ENCODE results near the gene PCBP4. TPM values are rescaled to one million over a fixed set of nuclear protein-coding genes. Genes with fewer than 3 reads are reported as not detected.

The PCBP4 gene
- total RNA-seq, 4 donors from 2014 or later: 22.4 to 382 (median 63.6) TPM

GRCh38 chr3:51968883-51969678, 1.8 kb upstream of the PCBP4 start:
- intact Hi-C loops (cut with DNase I; ENCODE audit: low total_unique reads): no loop called here
- in situ Hi-C loops (cut with MboI; ENCODE audit: low pct_ligation_motif_present in 1 of 4, low pct_unique_long_range_greater_than_20kb in 1 of 4, low sequenced_read_pairs in 3 of 4): no loop called here
- H3K36me3 ChIP-seq: no peaks in the 10 kb centered on the region
- 74% methylated on average over 6 of the region's 6 CpGs; no CpG with 5 or more reads in 1 of the 2 donors for WGBS, 2 donors (ENCODE audit: low coverage in 1 of 2)
- H3K4me3 ChIP-seq: no peak overlapping the region
- no peaks in the 10 kb centered on the region for H3K9me3 ChIP-seq
- H3K4me1 ChIP-seq: peaks cover 9 to 43% (median 33%) of the 10 kb centered on the region in 4 donors
- no peak for DNase-seq
- H3K27me3 ChIP-seq: no peaks in the 10 kb centered on the region
- no peak for TF ChIP-seq POLR2A (IDR thresholded peaks at IDR 0.05)
- no peak for TF ChIP-seq POLR2AphosphoS5 (IDR thresholded peaks at IDR 0.05)
- TF ChIP-seq, protein P1, sequence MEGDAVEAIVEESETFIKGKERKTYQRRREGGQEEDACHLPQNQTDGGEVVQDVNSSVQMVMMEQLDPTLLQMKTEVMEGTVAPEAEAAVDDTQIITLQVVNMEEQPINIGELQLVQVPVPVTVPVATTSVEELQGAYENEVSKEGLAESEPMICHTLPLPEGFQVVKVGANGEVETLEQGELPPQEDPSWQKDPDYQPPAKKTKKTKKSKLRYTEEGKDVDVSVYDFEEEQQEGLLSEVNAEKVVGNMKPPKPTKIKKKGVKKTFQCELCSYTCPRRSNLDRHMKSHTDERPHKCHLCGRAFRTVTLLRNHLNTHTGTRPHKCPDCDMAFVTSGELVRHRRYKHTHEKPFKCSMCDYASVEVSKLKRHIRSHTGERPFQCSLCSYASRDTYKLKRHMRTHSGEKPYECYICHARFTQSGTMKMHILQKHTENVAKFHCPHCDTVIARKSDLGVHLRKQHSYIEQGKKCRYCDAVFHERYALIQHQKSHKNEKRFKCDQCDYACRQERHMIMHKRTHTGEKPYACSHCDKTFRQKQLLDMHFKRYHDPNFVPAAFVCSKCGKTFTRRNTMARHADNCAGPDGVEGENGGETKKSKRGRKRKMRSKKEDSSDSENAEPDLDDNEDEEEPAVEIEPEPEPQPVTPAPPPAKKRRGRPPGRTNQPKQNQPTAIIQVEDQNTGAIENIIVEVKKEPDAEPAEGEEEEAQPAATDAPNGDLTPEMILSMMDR (IDR thresholded peaks at IDR 0.05): no peak
- no peak for TF ChIP-seq EP300 (IDR thresholded peaks at IDR 0.05; ENCODE audit: low read depth)
- peak overlapping the region in 3 of 4 donors; percentile 90 to 97 (median 95) for H3K27ac ChIP-seq

GRCh38 chr3:51968170-51968775, 1.0 kb upstream of the PCBP4 start:
- 16% methylated on average over 11 of the region's 11 CpGs; no CpG with 5 or more reads in 1 of the 2 donors for WGBS, 2 donors (ENCODE audit: low coverage in 1 of 2)
- intact Hi-C loops (cut with DNase I; ENCODE audit: low total_unique reads) (no loop called here), in situ Hi-C loops (cut with MboI; ENCODE audit: low pct_ligation_motif_present in 1 of 4, low pct_unique_long_range_greater_than_20kb in 1 of 4, low sequenced_read_pairs in 3 of 4) (no loop called here)
- H3K27me3 ChIP-seq: no peaks in the 10 kb centered on the region
- H3K4me3 ChIP-seq: peak overlapping the region; percentile 77 to 97 (median 83)
- TF ChIP-seq, protein P1 (IDR thresholded peaks at IDR 0.05): no peak
- TF ChIP-seq POLR2A (IDR thresholded peaks at IDR 0.05) (no peak), POLR2AphosphoS5 (IDR thresholded peaks at IDR 0.05) (no peak)
- no peak for DNase-seq
- H3K4me1 ChIP-seq: peaks cover 9 to 41% (median 32%) of the 10 kb centered on the region in 4 donors
- H3K27ac ChIP-seq: peak overlapping the region; percentile 90 to 97 (median 94)
- H3K9me3 ChIP-seq: no peaks in the 10 kb centered on the region
- no peaks in the 10 kb centered on the region for H3K36me3 ChIP-seq

DNA sequence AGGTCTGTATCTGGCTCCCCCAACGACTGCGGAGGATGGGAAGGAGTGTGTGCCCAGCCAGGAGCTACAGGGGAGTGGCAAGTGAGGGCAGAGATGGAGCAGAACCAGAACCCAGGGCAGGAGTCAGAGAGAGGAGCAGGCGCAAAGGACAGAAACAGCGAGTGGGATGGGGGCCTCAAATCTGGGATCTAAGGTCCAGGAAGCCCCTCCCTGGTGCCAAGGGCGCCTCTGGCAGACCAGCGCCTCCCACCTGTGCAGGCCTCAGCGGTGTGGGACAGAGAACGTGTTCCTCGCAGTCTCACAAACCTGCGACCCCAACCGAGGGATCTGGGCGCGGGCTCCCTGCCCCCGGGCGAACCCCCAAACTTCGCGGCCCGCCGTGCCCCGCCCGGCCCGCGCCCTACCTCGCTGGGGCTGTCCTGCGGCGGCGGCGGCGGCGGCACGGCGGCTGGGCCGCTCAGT, 301 bp downstream of the PCBP4 start:
- no peak for TF ChIP-seq EP300 (IDR thresholded peaks at IDR 0.05; ENCODE audit: low read depth)
- no peak for TF ChIP-seq POLR2AphosphoS5 (IDR thresholded peaks at IDR 0.05)
- no peak for TF ChIP-seq POLR2A (IDR thresholded peaks at IDR 0.05)
- TF ChIP-seq, protein P1 (IDR thresholded peaks at IDR 0.05): no peak
- no peak for DNase-seq
- in situ Hi-C loops (cut with MboI; ENCODE audit: low pct_ligation_motif_present in 1 of 4, low pct_unique_long_range_greater_than_20kb in 1 of 4, low sequenced_read_pairs in 3 of 4): no loop called here
- H3K27me3 ChIP-seq: no peaks in the 10 kb centered on the region
- H3K36me3 ChIP-seq: no peaks in the 10 kb centered on the region
- peak overlapping the region; percentile 90 to 97 (median 94) for H3K27ac ChIP-seq
- H3K9me3 ChIP-seq: no peaks in the 10 kb centered on the region
- H3K4me1 ChIP-seq: peaks cover 9 to 41% (median 26%) of the 10 kb centered on the region in 4 donors
- intact Hi-C loops (cut with DNase I; ENCODE audit: low total_unique reads): no loop called here
- WGBS, 2 donors (ENCODE audit: low coverage in 1 of 2): 15 to 80% methylated on average over 1 to 8 of the region's 33 CpGs
- peak overlapping the region; percentile 41 to 97 (median 80) for H3K4me3 ChIP-seq

DNA sequence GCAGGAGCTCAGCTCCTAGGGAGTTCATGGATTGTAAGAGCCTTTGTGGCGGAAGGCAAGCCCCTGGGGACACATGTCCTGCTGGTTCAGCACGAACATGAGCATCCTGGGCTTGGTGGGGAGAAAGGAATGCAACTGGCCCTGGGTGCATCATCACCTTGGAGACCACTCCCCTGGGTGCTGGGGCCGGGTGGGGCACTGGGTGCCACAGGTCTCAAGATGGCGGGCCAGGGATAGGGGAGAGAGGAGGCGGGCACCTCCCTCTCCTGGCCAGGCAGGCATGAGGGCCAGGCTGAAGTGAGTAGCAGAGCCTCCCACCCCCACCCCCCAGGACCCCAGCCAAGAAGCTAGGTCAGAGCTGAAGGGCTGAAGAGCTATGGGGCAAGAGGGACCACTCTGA, 768 bp downstream of the PCBP4 start:
- Histone ChIP-seq H3K27me3 (no peaks in the 10 kb centered on the region), H3K36me3 (no peaks in the 10 kb centered on the region), H3K4me1 (peaks cover 9 to 41% (median 25%) of the 10 kb centered on the region in 4 donors), H3K4me3 (peak overlapping the region; percentile 41 to 97 (median 80)), H3K9me3 (no peaks in the 10 kb centered on the region), H3K27ac (peak overlapping the region; percentile 90 to 97 (median 94))
- 56% methylated on average over 5 of the region's 5 CpGs; no CpG with 5 or more reads in 1 of the 2 donors for WGBS, 2 donors (ENCODE audit: low coverage in 1 of 2)
- intact Hi-C loops (cut with DNase I; ENCODE audit: low total_unique reads): no loop called here
- in situ Hi-C loops (cut with MboI; ENCODE audit: low pct_ligation_motif_present in 1 of 4, low pct_unique_long_range_greater_than_20kb in 1 of 4, low sequenced_read_pairs in 3 of 4): no loop called here
- TF ChIP-seq EP300 (IDR thresholded peaks at IDR 0.05; ENCODE audit: low read depth) (no peak), POLR2A (IDR thresholded peaks at IDR 0.05) (no peak), POLR2AphosphoS5 (IDR thresholded peaks at IDR 0.05) (no peak)
- TF ChIP-seq, protein P1 (IDR thresholded peaks at IDR 0.05): no peak
- DNase-seq: no peak

Data from transverse colon (tissue), 4 donors.